Stimulated activated naive CD8-positive, alpha-beta T cell treated with anti-CD3 and anti-CD28 coated beads, Interleukin-15, Interleukin-2, amounts not matched to agents 100 U/mL and 50 U/mL, for 24 hours (primary cell): ENCODE measurements around the gene CFAP74.
A peak's percentile ranks its signal among the peaks of the same experiment; 100 is the strongest.
"Not testable (repeated sequence)": the region's sequence is repeated elsewhere in the genome, so short reads cannot be mapped to it uniquely, and the experiment has no call there.

Source experiments
- ATAC-seq: fragments of 150-1000 bp; cut with Tn5 transposase; one replicate; pipeline ENCODE4 v1.10.0; 2021
- DNase-seq: peaks from one replicate; pipeline ENCODE4 v3.0.0; 2021

CFAP74 gene

GRCh38 chr1:1894354-1895059, 109.1 kb downstream of the CFAP74 start:
- DNase-seq: no peak
- ATAC-seq: no peak

GRCh38 chr1:1893997-1894353, 109.6 kb downstream of the CFAP74 start:
- DNase-seq (no peak), ATAC-seq (no peak)

- ATAC-seq: no peak
- DNase-seq: no peak
Observed at GRCh38 chr1:1893291-1893985, 110.1 kb downstream of the CFAP74 start.

GRCh38 chr1:1892763-1893120, 110.8 kb downstream of the CFAP74 start:
- no peak for ATAC-seq

GRCh38 chr1:1892079-1892762, 111.4 kb downstream of the CFAP74 start:
- ATAC-seq (no peak), DNase-seq (no peak)

More at GRCh38 chr1:1892763-1893120, 110.8 kb downstream of the CFAP74 start:
- no peak for DNase-seq

- DNase-seq: peak; percentile 76
- ATAC-seq: peak; percentile 35
Observed at GRCh38 chr1:1891349-1892078, 112.1 kb downstream of the CFAP74 start.

GRCh38 chr1:1890506-1891348, 112.9 kb downstream of the CFAP74 start, which contains the start of gene GNB1:
Gene GNB1, minus strand, starts transcription at chr1:1891087. Its CDS starts 65,634 bp downstream, at chr1:1825453.
- DNase-seq: peak; percentile 90
- peak; percentile 73 for ATAC-seq

GRCh38 chr1:1889847-1890505, 113.6 kb downstream of the CFAP74 start:
- DNase-seq: peak; percentile 65
- ATAC-seq: peak; percentile 27

- ATAC-seq (no peak), DNase-seq (no peak)
Observed at GRCh38 chr1:1889090-1889750, 114.4 kb downstream of the CFAP74 start.

- ATAC-seq, DNase-seq: not testable (repeated sequence)
Observed at GRCh38 chr1:1883890-1884289, 119.7 kb downstream of the CFAP74 start.

- ATAC-seq: no peak
Observed at GRCh38 chr1:1883092-1883873, 120.3 kb downstream of the CFAP74 start.

GRCh38 chr1:1881727-1882126, 121.9 kb downstream of the CFAP74 start:
- ATAC-seq: no peak
- no peak for DNase-seq

More at GRCh38 chr1:1883092-1883873, 120.3 kb downstream of the CFAP74 start:
- no peak for DNase-seq

GRCh38 chr1:1880617-1881312, 122.8 kb downstream of the CFAP74 start:
- ATAC-seq (no peak), DNase-seq (no peak)

GRCh38 chr1:1879942-1880341, 123.6 kb downstream of the CFAP74 start:
- DNase-seq: no peak

GRCh38 chr1:1877865-1878436, 125.6 kb downstream of the CFAP74 start:
- ATAC-seq (no peak), DNase-seq (no peak)

More at GRCh38 chr1:1879942-1880341, 123.6 kb downstream of the CFAP74 start:
- ATAC-seq: no peak

- ATAC-seq (peak; percentile 37), DNase-seq (no peak)
Observed at GRCh38 chr1:1876335-1876930, 127.2 kb downstream of the CFAP74 start.

- DNase-seq (no peak), ATAC-seq (peak; percentile 88)
Observed at GRCh38 chr1:1875932-1876331, 127.7 kb downstream of the CFAP74 start.

GRCh38 chr1:1874901-1875300, 128.7 kb downstream of the CFAP74 start:
- no peak for ATAC-seq

More at GRCh38 chr1:1874901-1875300, 128.7 kb downstream of the CFAP74 start:
- DNase-seq: no peak
